ENCODE results near the gene CBFA2T3. TPM values are rescaled to one million over a fixed set of nuclear protein-coding genes. Genes with fewer than 3 reads are reported as not detected.
"Not testable (repeated sequence)": the region's sequence is repeated elsewhere in the genome, so short reads cannot be mapped to it uniquely, and the experiment has no call there.

CBFA2T3 gene
- total RNA-seq, 4 donors from 2014 or later = 0.78 to 5.0 (median 2.8) TPM

DNA sequence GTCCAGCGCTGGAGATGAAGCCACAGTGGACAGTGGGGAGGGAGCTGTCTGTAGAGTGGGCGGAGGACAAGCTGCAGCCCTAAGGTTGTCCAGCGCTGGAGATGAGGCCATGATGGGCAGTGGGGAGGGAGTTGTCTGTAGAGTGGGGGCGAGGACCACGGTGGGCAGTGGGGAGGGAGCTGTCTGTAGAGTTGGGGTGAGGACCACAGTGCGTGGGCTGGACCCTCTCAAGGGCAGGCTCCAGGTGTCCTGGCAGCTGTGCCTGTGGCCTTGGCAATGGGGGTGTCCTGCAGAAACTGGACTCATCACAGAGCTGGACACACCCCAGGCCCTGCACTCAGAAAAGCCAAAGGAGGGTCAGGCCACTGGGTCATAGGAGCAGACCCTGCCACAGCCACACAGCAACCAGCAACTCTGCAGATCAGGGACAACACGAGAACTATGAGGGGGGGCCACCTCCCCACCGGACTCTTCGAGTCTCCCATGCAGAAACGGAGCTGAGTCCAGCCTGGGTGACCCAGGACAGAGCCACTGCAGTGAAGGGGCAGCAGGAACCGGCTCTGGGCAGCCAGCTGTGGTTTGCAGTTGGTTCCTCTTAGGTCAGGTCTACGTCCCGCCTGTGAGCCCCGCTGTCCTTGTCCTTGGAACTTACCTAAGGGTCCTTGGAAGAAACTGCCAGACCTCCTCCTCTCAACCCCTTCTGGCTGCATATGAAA lies 33.4 kb upstream of the CBFA2T3 start:
- 80 to 84% methylated on average over 14 of the region's 14 CpGs for WGBS, 2 donors
- no peak overlapping the region for H3K27ac ChIP-seq
- TF ChIP-seq EP300 (IDR thresholded peaks at IDR 0.05) (no peak), POLR2A (IDR thresholded peaks at IDR 0.05) (no peak)
- TF ChIP-seq, protein P1, sequence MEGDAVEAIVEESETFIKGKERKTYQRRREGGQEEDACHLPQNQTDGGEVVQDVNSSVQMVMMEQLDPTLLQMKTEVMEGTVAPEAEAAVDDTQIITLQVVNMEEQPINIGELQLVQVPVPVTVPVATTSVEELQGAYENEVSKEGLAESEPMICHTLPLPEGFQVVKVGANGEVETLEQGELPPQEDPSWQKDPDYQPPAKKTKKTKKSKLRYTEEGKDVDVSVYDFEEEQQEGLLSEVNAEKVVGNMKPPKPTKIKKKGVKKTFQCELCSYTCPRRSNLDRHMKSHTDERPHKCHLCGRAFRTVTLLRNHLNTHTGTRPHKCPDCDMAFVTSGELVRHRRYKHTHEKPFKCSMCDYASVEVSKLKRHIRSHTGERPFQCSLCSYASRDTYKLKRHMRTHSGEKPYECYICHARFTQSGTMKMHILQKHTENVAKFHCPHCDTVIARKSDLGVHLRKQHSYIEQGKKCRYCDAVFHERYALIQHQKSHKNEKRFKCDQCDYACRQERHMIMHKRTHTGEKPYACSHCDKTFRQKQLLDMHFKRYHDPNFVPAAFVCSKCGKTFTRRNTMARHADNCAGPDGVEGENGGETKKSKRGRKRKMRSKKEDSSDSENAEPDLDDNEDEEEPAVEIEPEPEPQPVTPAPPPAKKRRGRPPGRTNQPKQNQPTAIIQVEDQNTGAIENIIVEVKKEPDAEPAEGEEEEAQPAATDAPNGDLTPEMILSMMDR (IDR thresholded peaks at IDR 0.05) = no peak
- H3K27me3 ChIP-seq = peaks cover 0 to 24% of the 10 kb centered on the region in 2 donors
- no peaks in the 10 kb centered on the region for H3K4me1 ChIP-seq
- no peaks in the 10 kb centered on the region for H3K36me3 ChIP-seq
- H3K4me3 ChIP-seq = no peak overlapping the region
- no peak for DNase-seq (ENCODE audit: low spot score in 2 of 2)
- no peaks in the 10 kb centered on the region for H3K9me3 ChIP-seq

DNA sequence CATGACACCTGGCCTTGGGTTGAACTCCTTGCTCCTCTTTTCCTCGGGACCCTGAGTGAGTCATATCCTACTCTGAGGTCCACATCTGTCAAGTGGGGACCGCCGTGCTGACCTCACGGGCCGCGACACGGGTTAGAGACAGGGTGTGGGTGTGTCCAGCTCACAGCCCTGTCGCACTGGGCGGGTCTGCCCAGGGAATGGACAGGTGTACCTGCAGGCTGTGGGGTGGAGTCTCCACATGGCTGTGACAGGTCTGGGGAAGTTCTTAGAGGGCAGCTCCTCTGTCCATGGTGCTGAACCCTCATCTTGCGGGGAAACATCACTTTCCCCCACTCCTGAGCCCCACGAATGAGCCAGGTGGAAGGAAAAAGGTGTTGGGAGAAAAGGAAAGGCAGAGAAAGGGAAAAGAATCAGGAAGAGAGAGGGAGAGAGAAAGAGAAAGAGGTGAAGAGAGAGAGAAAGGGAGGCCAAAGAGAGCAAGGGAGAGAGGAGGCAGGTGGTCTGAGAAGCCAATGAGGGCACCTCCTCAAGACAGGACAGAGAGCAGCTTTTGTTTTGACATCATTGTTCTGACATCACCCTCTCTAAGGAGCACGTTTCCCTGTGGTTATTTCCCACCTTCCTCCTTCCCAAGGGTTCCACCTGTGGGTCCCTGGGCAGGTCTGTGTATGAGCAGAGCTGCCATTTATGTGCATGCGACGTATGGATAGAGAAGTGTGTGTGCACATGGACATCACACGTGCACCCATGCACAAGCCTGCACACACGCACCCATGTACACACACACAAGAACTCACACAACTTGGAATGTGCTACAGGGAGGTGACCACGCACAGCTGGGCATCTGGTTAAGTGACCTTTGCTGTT lies 32.6 kb upstream of the CBFA2T3 start:
- H3K36me3 ChIP-seq = no peaks in the 10 kb centered on the region
- 49 to 58% methylated on average over 17 of the region's 17 CpGs for WGBS, 2 donors
- H3K9me3 ChIP-seq = no peaks in the 10 kb centered on the region
- H3K4me1 ChIP-seq = no peaks in the 10 kb centered on the region
- no peak overlapping the region for H3K27ac ChIP-seq
- peaks cover 0 to 23% of the 10 kb centered on the region in 2 donors for H3K27me3 ChIP-seq
- no peak overlapping the region for H3K4me3 ChIP-seq
- no peak for DNase-seq (ENCODE audit: low spot score in 2 of 2)
- TF ChIP-seq, protein P1 (IDR thresholded peaks at IDR 0.05) = no peak
- TF ChIP-seq POLR2A (IDR thresholded peaks at IDR 0.05) = no peak
- no peak for TF ChIP-seq EP300 (IDR thresholded peaks at IDR 0.05)

DNA sequence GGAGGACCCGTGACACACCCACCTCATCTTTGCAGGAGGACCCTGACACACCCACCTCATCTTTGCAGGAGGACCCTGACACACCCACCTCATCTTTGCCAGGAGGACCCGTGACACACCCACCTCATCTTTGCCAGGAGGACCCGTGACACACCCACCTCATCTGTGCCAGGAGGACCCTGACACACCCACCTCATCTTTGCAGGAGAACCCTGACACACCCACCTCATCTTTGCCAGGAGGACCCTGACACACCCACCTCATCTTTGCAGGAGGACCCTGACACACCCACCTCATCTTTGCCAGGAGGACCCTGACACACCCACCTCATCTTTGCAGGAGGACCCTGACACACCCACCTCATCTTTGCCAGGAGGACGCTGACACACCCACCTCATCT lies 31.8 kb upstream of the CBFA2T3 start:
- peaks cover 0 to 26% of the 10 kb centered on the region in 2 donors for H3K27me3 ChIP-seq
- H3K9me3 ChIP-seq; DNase-seq (ENCODE audit: low spot score in 2 of 2); H3K27ac ChIP-seq; H3K4me3 ChIP-seq; H3K4me1 ChIP-seq; H3K36me3 ChIP-seq: not testable (repeated sequence)
- 70 to 76% methylated on average over 4 of the region's 4 CpGs for WGBS, 2 donors

DNA sequence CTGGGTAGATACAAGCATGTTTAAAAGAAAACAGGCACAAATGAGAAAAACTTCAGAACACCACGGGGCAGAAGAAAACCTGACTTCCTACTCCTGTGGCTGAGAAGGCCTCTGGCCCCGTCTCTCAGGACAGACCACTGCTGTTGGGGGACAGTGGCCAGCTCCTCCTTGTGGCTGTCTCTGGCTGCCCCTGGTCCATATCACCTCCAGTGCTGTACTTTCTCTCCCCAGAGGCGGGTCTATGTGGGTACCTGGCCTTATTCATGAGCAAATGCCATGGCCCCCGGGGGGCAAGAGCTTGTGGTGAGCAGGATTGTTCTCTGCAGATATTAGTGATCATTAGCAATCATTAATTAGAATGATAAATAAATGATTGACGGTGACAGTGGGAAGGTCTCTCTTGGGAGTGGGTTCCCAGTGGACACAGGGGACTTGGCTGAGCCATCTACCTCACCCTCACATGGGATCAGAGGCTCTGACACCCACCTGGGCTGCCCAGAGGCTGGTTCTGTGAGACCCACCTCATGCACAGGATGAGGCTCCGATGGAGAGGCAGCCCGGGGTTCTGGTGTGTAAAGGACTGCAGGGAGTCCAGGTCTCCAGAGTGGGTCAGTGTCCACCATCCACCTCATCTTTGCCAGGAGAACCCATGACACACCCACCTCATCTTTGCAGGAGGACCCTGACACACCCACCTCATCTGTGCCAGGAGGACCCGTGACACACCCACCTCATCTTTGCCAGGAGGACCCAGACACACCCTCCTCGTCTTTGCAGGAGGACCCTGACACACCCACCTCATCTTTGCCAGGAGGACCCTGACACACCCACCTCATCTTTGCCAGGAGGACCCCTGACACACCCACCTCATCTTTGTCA lies 30.6 kb upstream of the CBFA2T3 start:
- Histone ChIP-seq H3K36me3 (no peaks in the 10 kb centered on the region), H3K27ac (no peak overlapping the region), H3K4me3 (no peak overlapping the region), H3K9me3 (no peaks in the 10 kb centered on the region), H3K4me1 (peaks cover 0 to 4% (median 0%) of the 10 kb centered on the region in 4 donors), H3K27me3 (peaks cover 0 to 33% of the 10 kb centered on the region in 2 donors)
- TF ChIP-seq EP300 (IDR thresholded peaks at IDR 0.05) (no peak), POLR2A (IDR thresholded peaks at IDR 0.05) (no peak)
- TF ChIP-seq, protein P1 (IDR thresholded peaks at IDR 0.05) = no peak
- WGBS, 2 donors = 49 to 51% methylated on average over 8 of the region's 9 CpGs
- DNase-seq (ENCODE audit: low spot score in 2 of 2) = no peak

DNA sequence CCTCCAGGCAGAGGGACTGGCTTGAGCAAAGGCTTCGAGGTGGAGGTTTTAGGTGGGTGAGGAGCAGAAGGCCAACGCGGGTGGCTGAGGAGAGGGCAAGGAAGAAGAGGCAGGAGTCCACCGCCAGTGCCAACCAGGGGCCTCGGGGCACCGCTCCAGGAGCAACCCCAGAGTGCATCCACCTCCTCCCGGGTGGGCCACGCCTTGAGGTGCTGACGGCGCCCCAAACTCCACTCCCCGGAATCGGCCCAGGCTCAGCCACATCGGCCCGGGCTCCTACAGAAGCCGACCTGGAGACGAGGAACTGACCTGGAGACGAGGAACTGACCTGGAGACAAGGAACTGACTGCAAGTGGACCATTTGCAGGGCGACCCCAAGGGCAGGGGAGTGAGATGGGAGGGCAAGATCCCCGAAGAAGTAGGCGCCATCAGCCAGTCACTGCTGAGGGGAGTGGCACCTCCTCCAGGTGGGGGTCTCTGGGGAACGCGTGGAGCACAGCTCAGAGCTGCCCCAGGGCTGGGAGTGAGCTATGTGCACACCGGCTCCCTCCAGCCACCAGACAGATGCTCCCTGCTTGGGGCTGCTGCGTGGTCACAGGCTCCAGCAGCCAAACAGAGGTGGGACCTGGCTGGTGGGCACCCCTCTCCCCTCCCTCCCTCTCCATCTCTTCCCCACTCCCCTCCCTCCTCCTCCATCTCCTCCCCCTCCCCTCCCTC lies 29.2 kb upstream of the CBFA2T3 start:
- Histone ChIP-seq H3K27ac (no peak overlapping the region), H3K36me3 (peaks cover 0 to 3% (median 0%) of the 10 kb centered on the region in 3 donors), H3K27me3 (peaks cover 0 to 40% of the 10 kb centered on the region in 2 donors), H3K9me3 (peaks cover 0 to 6% (median 0%) of the 10 kb centered on the region in 4 donors), H3K4me3 (no peak overlapping the region), H3K4me1 (peaks cover 0 to 4% (median 0%) of the 10 kb centered on the region in 4 donors)
- TF ChIP-seq, protein P1 (IDR thresholded peaks at IDR 0.05) = no peak
- no peak for TF ChIP-seq EP300 (IDR thresholded peaks at IDR 0.05)
- TF ChIP-seq POLR2A (IDR thresholded peaks at IDR 0.05) = no peak
- no peak for DNase-seq (ENCODE audit: low spot score in 2 of 2)
- 81 to 82% methylated on average over 14 to 24 of the region's 24 CpGs for WGBS, 2 donors

All from tibial nerve (tissue), 4 donors.